ENCODE data around the gene AANAT.
A peak's percentile ranks its signal among the peaks of the same experiment; 100 is the strongest.
"Not testable (repeated sequence)": the region's sequence is repeated elsewhere in the genome, so short reads cannot be mapped to it uniquely, and the experiment has no call there.

Gene AANAT

DNA sequence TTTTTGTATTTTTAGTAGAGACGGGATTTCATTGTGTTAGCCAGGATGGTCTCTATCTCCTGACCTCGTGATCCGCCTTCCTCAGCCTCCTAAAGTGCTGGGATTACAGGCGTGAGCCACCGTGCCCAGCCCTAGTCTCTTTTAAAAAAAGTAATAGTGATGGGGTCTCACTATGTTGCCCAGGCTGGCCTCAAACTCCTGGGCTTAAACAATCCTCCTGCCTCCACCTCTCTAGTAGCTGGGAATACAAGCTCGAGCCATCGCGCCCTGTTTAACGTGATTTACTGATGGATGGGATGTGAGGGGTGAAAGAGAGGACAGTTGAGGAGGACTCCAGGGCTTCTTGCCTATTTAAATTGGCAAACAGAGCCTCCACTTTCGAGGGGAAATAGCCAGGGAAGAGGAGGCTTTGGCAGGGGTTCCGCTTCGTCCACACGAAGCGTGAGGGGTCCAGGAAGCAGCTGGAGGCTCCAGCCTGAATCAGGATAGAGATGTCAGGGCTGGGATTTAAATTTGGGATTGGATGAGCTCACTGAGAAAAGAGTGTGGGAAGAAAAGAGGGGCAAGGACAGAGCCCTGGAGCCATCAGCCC lies 41.2 kb downstream of the AANAT start:
- not testable (repeated sequence) for H3K9me3 Mint-ChIP-seq; H3K36me3 Mint-ChIP-seq (ENCODE audit: low read depth); H3K4me3 Mint-ChIP-seq; H3K27me3 Mint-ChIP-seq (ENCODE audit: low read depth); H3K27ac Mint-ChIP-seq; DNase-seq (ENCODE audit: low spot score)
- H3K4me1 Mint-ChIP-seq (ENCODE audit: low read depth) = peaks cover 32% of the 10 kb centered on the region

DNA sequence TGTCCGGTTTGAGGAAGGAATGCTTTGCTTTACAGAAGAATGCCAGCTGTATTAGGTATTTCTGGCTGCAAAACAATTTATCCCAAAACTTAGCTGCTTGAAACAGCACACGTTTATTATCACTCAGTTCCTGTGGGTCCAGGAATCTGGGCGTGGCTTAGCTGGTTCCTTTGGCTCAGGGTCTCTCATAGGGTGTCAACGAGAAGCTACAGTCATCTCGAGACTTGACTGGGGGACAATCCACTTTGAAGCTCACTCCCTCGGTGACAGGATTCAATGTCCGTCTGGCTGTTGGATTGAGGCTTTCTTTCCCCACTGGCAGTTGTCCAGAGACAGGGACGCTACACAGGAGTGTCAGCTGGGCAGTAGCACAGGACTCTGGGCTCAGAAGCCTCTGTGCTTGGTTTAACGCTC lies 43.4 kb downstream of the AANAT start:
- Mint-ChIP-seq H3K4me1 (ENCODE audit: low read depth) (peaks cover 48% of the 10 kb centered on the region), H3K4me3 (no peak overlapping the region), H3K36me3 (ENCODE audit: low read depth) (no peaks in the 10 kb centered on the region), H3K27me3 (ENCODE audit: low read depth) (peaks cover 5% of the 10 kb centered on the region), H3K9me3 (no peaks in the 10 kb centered on the region), H3K27ac (no peak overlapping the region)
- DNase-seq (ENCODE audit: low spot score) = no peak

DNA sequence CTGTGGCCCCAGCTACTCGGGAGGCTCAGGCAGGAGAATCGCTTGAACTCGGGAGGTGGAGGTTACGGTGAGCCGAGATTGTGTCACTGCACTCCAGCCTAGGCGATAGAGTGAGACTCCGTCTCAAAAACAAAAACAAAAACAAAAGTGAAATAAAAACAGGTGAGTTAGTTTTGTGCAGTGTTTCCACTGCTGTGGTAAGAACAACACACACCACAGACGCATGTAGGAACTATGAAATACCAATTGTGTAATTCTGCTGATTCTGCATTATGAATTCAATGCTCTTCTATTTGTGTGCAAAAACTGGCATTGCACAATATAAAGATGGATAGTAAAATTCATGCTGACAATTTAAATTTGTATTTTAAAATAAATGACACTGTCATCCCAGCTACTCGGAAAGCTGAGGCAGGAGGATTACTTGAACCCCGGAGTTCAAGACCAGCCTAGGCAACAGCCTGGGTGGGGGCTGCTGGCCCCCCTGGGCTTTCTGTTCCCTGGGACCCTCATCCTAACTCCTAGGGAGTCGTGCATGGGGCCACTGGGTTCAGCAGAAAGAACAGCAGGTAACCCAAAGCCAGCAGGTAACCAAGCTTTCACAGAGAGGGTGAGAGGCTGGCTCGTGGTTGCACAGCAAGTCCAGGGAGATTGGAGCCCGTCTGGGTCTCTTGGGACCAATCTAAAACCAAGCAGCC lies 44.4 kb downstream of the AANAT start:
- H3K36me3 Mint-ChIP-seq (ENCODE audit: low read depth) = no peaks in the 10 kb centered on the region
- no peak overlapping the region for H3K4me3 Mint-ChIP-seq
- H3K27ac Mint-ChIP-seq = peak overlapping the region; percentile 70
- H3K27me3 Mint-ChIP-seq (ENCODE audit: low read depth) = peaks cover 5% of the 10 kb centered on the region
- peaks cover 43% of the 10 kb centered on the region for H3K4me1 Mint-ChIP-seq (ENCODE audit: low read depth)
- no peak for DNase-seq (ENCODE audit: low spot score)
- no peaks in the 10 kb centered on the region for H3K9me3 Mint-ChIP-seq

DNA sequence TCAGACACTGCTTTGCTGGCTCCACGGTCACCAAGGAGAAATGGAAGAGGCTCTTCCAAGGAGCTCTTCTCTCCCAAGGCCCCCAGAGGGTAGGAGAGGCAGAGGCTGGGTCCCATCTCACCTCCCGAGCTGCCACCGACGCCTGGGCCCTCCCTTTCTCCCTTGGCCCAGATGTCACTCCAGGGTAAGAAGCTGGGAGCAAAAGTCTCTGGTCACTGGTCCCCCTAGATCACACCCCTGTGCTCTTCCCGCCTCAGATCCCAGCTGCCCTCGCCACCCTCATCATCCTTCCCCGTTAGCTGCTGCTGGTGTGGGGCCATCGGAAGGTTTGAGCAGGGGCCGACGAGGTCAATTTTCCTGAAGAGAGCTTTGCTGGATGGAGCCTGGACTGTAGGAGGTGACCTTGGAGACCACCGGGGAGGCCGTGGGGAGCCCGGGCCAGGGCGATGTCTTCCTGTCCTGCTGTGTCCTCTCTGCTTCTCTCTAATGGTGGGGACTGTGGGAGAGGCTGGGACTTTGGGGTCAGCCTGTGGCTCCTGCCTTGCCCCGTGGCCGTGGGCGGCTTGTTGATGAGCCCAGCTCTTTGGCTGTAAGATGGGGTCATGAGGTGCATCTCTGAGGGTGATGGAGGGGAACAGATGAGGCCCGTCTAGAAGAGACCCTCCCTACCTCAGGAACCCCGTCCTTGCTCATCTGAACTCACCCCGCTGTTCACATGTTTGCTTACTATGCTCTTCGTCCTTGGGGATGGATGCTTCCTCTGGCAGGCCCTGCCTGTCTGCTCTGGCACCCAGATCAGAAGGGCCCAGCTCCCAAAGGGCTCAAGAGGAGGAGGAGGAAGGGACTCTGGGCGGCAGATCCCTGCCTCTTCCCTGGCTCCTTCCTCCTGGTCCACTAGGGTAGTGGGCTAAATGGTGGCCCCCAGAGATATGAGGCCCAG lies 45.2 kb downstream of the AANAT start:
- H3K9me3 Mint-ChIP-seq = no peaks in the 10 kb centered on the region
- H3K36me3 Mint-ChIP-seq (ENCODE audit: low read depth) = no peaks in the 10 kb centered on the region
- peaks cover 40% of the 10 kb centered on the region for H3K4me1 Mint-ChIP-seq (ENCODE audit: low read depth)
- H3K27ac Mint-ChIP-seq = peak overlapping the region; percentile 81
- H3K4me3 Mint-ChIP-seq = peak overlapping the region; percentile 37
- DNase-seq (ENCODE audit: low spot score) = no peak
- H3K27me3 Mint-ChIP-seq (ENCODE audit: low read depth) = peaks cover 5% of the 10 kb centered on the region

DNA sequence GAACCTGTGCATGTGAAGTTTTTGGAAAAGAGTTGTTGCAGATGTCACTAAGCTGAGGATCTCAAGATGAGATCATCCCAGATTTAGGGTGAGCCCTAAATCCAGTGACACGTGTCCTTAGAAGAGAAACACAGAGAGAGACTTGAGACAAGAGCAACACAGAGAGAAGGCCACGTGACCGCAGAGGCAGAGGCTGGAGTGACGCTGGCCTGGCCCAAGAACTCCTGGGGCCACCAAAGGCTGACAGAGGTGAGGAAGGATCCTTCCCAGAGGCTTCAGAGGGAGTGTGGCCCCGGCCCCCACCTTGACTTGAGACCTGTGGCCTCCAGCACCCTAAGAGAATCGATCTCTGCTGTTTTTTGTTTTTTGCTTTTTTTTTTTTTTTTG lies 45.9 kb downstream of the AANAT start:
- no peaks in the 10 kb centered on the region for H3K36me3 Mint-ChIP-seq (ENCODE audit: low read depth)
- H3K27ac Mint-ChIP-seq = peak overlapping the region; percentile 81
- H3K4me3 Mint-ChIP-seq = peak overlapping the region; percentile 37
- H3K4me1 Mint-ChIP-seq (ENCODE audit: low read depth) = peaks cover 40% of the 10 kb centered on the region
- peaks cover 3% of the 10 kb centered on the region for H3K27me3 Mint-ChIP-seq (ENCODE audit: low read depth)
- no peaks in the 10 kb centered on the region for H3K9me3 Mint-ChIP-seq
- no peak for DNase-seq (ENCODE audit: low spot score)

DNA sequence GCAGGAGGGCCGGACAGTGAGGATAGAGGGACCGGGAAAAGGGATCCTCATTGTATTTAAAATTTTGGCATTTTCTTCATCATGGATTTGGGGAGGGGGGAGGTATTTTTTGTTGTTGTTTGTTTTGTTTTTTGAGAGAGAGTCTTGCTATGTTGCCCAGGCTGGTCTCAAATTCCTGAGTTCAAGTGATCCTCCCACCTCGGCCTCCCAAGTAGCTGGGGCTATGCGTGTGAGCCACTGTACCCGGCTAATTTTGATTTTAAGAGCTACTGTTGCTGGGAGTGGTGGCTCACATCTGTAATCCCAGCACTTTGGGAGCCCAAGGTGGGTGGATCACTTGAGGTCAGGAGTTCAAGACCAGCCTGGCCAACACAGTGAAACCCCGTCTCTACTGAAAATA lies 47.0 kb downstream of the AANAT start:
- not testable (repeated sequence) for H3K27me3 Mint-ChIP-seq (ENCODE audit: low read depth); H3K9me3 Mint-ChIP-seq; DNase-seq (ENCODE audit: low spot score); H3K36me3 Mint-ChIP-seq (ENCODE audit: low read depth)
- Mint-ChIP-seq H3K27ac (peak overlapping the region; percentile 94), H3K4me3 (peak overlapping the region; percentile 75), H3K4me1 (ENCODE audit: low read depth) (peaks cover 44% of the 10 kb centered on the region)

DNA sequence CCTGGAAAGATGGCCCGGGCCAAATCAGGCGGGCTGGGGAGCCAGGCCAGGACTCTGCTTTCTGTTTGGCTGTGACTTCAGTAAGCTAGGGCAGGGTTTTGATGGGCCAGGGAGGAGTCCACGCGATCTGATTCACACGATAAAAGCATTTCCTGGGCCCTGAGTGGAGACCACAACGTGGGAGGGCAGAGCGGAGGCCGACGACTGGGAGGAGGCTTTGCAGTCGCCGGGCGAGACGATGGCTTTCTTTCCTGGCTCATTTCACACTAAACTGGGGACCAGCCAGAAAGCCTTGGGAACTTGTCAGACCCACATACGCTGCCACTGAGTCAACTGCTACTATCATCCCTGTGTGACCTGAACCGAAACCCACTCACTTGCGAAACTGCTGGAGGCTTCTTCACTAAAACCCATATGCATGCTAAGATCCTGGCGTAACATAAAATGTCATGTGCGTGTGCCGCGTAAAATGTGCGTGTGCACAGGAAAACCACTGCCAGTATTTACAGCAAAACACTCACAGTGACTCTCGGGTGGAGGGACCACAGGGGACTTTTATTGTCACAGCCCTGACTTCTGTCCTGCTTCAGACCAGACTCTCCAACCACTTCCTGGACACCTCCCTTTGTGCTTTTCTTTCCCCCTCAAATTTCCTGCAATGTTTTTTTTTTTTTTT lies 48.0 kb downstream of the AANAT start:
- peak overlapping the region; percentile 75 for H3K4me3 Mint-ChIP-seq
- no peaks in the 10 kb centered on the region for H3K9me3 Mint-ChIP-seq
- H3K27me3 Mint-ChIP-seq (ENCODE audit: low read depth) = no peaks in the 10 kb centered on the region
- no peaks in the 10 kb centered on the region for H3K36me3 Mint-ChIP-seq (ENCODE audit: low read depth)
- DNase-seq (ENCODE audit: low spot score) = peak; percentile 92
- H3K4me1 Mint-ChIP-seq (ENCODE audit: low read depth) = peaks cover 42% of the 10 kb centered on the region
- H3K27ac Mint-ChIP-seq = peak overlapping the region; percentile 94

DNA sequence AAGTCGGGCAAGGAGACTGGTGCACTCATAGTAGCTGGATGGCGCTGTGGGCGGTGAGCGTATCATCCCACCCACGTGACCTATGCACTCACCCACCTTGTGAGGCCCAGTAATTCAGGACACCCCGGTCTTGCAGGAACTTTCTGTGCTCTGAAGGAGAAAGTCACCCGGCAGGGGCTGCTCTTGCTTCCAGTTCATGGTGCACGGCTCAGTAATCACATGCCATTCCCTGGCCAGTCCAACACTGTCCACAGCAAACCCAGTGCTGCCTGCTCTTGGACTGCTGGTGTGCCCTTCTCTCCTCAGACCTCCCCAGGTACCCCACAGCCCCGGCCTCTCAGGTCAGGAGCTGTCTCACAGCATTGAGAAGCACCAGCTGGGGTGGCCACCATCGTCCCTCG lies 50.2 kb downstream of the AANAT start:
- Mint-ChIP-seq H3K9me3 (no peaks in the 10 kb centered on the region), H3K27ac (peak overlapping the region; percentile 1), H3K4me3 (no peak overlapping the region), H3K36me3 (ENCODE audit: low read depth) (no peaks in the 10 kb centered on the region), H3K27me3 (ENCODE audit: low read depth) (peaks cover 5% of the 10 kb centered on the region), H3K4me1 (ENCODE audit: low read depth) (peaks cover 31% of the 10 kb centered on the region)
- DNase-seq (ENCODE audit: low spot score) = peak; percentile 20

DNA sequence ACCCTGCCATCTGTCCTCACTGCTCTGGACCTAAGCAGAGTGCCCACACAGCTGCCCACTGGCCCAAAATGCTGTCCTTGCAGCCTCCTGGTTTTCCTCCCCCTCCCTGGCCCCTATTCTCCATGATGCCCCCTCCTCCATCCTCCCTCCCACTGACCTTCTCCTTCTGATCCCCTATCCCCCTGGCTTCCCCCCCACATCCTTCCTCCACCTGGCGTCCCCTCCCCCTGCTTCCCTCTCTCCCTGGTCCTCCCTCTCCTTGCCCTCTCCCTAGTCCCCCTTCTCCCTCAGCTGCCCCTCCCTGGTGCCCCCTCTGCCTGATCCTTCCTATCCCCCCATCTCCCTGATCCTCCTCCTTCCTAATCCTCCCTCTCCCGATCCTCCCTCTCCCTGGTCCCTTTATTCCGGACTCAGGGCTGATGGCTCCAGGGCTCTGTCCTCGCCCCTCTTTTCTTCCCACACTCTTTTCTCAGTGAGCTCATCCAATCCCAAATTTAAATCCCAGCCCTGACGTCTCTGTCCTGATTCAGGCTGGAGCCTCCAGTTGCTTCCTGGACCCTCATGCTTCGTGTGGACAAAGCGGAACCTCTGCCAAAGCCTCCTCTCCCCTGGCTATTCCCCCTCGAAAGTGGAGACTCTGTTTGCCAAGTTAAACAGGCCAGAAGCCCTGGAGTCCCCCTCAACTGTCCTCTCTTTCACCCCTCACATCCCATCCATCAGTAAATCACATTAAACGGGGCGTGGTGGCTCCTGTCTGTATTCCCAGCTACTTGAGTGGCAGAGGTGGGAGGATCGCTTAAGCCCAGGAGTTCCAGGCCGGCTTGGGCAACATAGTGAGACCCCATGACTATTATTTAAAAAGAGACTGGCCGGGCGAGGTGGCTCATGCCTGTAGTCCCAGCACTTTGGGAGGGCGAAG lies 51.9 kb downstream of the AANAT start:
- no peaks in the 10 kb centered on the region for H3K36me3 Mint-ChIP-seq (ENCODE audit: low read depth)
- H3K27ac Mint-ChIP-seq = peak overlapping the region; percentile 31
- H3K4me1 Mint-ChIP-seq (ENCODE audit: low read depth) = peaks cover 23% of the 10 kb centered on the region
- no peak overlapping the region for H3K4me3 Mint-ChIP-seq
- no peak for DNase-seq (ENCODE audit: low spot score)
- no peaks in the 10 kb centered on the region for H3K9me3 Mint-ChIP-seq
- peaks cover 7% of the 10 kb centered on the region for H3K27me3 Mint-ChIP-seq (ENCODE audit: low read depth)
